Measurements from ENCODE around the gene POLR1A. TPM values are rescaled to one million over a fixed set of nuclear protein-coding genes. Genes with fewer than 3 reads are reported as not detected.

POLR1A gene
- total and polyA plus RNA-seq, 7 experiments from 2014 or later = 2.9 to 44.4 (median 19.0) TPM

DNA sequence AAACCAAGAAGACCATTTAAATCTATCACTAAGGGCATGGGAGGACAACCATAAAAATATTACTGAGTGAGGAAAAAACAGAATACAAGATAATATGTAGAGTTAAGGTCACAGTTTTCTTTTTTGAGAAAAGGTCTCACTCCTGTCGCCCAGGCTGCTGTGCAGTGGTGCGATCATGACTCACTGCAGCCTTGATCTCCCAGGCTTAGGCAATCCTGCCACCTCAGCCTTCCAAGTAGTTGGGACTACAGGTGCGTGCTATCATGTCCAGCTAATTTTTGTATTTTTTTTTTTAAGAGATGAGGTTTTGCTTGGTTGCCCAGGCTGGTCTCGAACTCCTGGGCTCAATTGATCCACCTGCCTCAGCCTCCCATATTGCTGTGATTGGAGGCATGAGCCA lies 24.0 kb downstream of the POLR1A start:
- no peak overlapping the region for H3K4me3 Mint-ChIP-seq
- no peaks in the 10 kb centered on the region for H3K9me3 Mint-ChIP-seq
- peaks cover 0 to 43% (median 30%) of the 10 kb centered on the region in 7 donors for H3K4me1 Mint-ChIP-seq
- ATAC-seq = no peak
- H3K4me3 ChIP-seq (ENCODE audit: low read length) = no peak overlapping the region
- DNase-seq = no peak
- peaks cover 0 to 48% (median 0%) of the 10 kb centered on the region in 3 experiments for H3K36me3 ChIP-seq (ENCODE audit: control insufficient read depth in 2 of 3, insufficient read depth in 3 of 3, low read length in 3 of 3)
- no peak overlapping the region for H3K27ac ChIP-seq (ENCODE audit: low read depth, low read length)
- peaks cover 10 to 22% of the 10 kb centered on the region in 2 donors for H3K4me1 ChIP-seq (ENCODE audit: control insufficient read depth in 2 of 2, insufficient read depth in 2 of 2, low read length in 2 of 2)
- H3K36me3 Mint-ChIP-seq = peaks cover 0 to 21% (median 9%) of the 10 kb centered on the region in 5 donors
- ChIA-PET CTCF (interaction anchor here (0.7 to 8.0 kb wide), 3 partner anchors 60 to 254 kb away, joined by 3 to 219 read pairs (median 7); no protein-coding TSS in a partner anchor), POLR2A (no interaction called here)
- intact Hi-C loops (cut with micrococcal nuclease) = loop anchor here in 1 of 2 donors (2.0 kb wide), 1 partner anchor 353 kb away; no protein-coding TSS in a partner anchor
- no peaks in the 10 kb centered on the region for H3K27me3 ChIP-seq (ENCODE audit: control insufficient read depth in 2 of 2, insufficient read depth in 2 of 2, low read length in 2 of 2)
- H3K27ac Mint-ChIP-seq = no peak overlapping the region
- no peaks in the 10 kb centered on the region for H3K27me3 Mint-ChIP-seq
- H3K9me3 ChIP-seq (ENCODE audit: control insufficient read depth in 2 of 3, low read length in 3 of 3) = no peaks in the 10 kb centered on the region

DNA sequence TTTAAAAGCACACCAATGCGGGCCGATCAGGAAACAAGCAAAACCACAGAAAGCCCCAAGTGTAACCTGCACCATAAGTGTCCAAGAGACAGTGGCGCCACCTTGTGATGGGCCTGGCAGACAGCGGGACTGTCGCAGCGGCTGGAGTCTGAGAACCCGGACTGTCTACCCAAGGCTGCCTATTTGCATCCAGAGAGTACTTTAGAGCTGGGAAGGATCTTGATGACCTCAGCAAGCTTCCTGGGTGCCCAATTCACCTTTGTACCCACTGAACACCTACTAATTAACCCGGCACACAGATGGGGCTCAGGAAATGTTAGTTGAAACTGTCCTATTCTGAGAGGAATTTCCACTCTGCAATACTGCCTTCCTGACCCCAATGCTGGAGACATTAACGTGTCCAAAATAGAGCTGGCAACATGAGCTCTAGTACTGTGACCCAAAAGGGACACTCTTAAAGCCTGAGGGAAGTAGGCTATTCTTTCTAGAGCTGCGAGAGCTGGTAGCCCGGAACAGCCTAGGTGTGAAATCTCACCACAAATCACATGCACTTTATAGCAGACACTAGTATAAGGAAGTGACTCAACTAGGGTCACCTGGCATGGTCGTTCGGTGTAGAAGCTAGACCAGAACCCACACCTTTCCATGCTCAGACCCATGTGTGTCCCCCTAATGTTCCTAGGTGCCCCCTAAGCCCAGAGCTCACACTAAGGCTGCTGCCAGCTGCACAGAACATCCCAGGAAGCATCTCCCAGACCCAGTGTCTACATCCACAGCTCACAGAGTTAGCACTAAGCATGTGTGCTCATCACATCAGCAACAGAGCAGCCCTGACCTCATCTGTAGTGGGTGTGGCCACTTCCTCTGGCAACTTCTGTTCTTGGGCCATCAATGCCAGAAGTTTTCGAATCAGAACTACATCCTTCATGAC lies 25.4 kb downstream of the POLR1A start:
- ATAC-seq = peak; percentile 85
- H3K4me3 ChIP-seq (ENCODE audit: low read length) = no peak overlapping the region
- no peaks in the 10 kb centered on the region for H3K27me3 ChIP-seq (ENCODE audit: control insufficient read depth in 2 of 2, insufficient read depth in 2 of 2, low read length in 2 of 2)
- H3K9me3 Mint-ChIP-seq = no peaks in the 10 kb centered on the region
- POLR2A ChIA-PET = interaction anchor here (0.6 to 1.3 kb wide), 5 partner anchors 13 to 253 kb away, joined by 3 to 5 read pairs (median 3); no protein-coding TSS in a partner anchor
- peaks cover 0 to 46% (median 30%) of the 10 kb centered on the region in 7 donors for H3K4me1 Mint-ChIP-seq
- peaks cover 0 to 47% (median 0%) of the 10 kb centered on the region in 3 experiments for H3K36me3 ChIP-seq (ENCODE audit: control insufficient read depth in 2 of 3, insufficient read depth in 3 of 3, low read length in 3 of 3)
- intact Hi-C loops (cut with micrococcal nuclease) = loop anchor here (1.0 to 5.0 kb wide), 9 partner anchors 42 to 351 kb away; partner anchors contain the start of genes ATOH8 (in 1 of the 2) and ST3GAL5 (in 1 of the 2)
- peak; percentile 65 to 83 (median 78) for DNase-seq
- H3K9me3 ChIP-seq (ENCODE audit: control insufficient read depth in 2 of 3, low read length in 3 of 3) = no peaks in the 10 kb centered on the region
- H3K27ac ChIP-seq (ENCODE audit: low read depth, low read length) = no peak overlapping the region
- CTCF ChIA-PET = interaction anchor here (0.7 to 8.0 kb wide), 20 partner anchors 8 to 351 kb away, joined by 3 to 219 read pairs (median 4); partner anchors contain the start of gene ST3GAL5
- no peaks in the 10 kb centered on the region for H3K27me3 Mint-ChIP-seq
- peaks cover 10 to 22% of the 10 kb centered on the region in 2 donors for H3K4me1 ChIP-seq (ENCODE audit: control insufficient read depth in 2 of 2, insufficient read depth in 2 of 2, low read length in 2 of 2)
- H3K4me3 Mint-ChIP-seq = peak overlapping the region in 3 of 10 donors; percentile 36 to 40 (median 37)
- peak overlapping the region in 5 of 9 donors; percentile 19 to 75 (median 53) for H3K27ac Mint-ChIP-seq
- H3K36me3 Mint-ChIP-seq = peaks cover 0 to 25% (median 13%) of the 10 kb centered on the region in 5 donors

DNA sequence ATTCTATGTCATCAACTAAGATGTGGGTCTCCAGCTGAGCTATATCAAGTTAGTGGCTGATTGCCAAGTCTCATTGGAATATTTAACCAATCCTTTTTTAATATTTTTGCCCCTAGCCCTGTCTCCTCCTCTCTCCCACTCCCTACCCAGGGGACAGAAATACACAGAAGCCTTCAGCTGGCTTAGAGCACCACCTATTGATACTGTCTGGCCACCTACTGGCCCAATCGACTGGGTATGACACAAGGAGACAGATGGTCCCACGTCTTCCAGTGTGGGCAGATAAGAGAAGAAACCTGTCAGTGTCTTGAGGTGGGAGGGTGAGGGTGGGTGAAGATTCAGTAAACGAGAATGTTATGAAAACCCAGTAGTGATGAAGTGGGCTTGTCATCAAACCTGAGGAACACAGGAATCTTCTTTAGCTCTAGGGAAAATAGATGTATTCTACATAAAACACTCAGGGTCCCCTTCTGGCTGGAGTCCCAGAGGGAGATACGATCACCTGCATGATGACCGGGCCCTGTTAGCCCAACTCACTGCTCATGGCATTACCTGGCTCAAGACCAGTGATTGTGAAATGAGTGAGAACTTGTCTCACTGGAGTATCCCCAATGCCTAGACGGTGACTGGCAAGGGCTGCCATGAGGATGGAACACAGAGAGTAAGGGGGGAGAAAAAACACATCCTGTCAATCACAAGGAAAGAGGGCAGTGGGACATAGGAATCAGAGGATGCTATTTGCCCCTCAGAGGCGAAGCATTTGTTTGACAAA lies 26.7 kb downstream of the POLR1A start:
- no peaks in the 10 kb centered on the region for H3K27me3 Mint-ChIP-seq
- peak overlapping the region in 4 of 10 donors; percentile 15 to 43 (median 27) for H3K4me3 Mint-ChIP-seq
- Histone ChIP-seq H3K4me1 (ENCODE audit: control insufficient read depth in 2 of 2, insufficient read depth in 2 of 2, low read length in 2 of 2) (peaks cover 10 to 22% of the 10 kb centered on the region in 2 donors), H3K36me3 (ENCODE audit: control insufficient read depth in 2 of 3, insufficient read depth in 3 of 3, low read length in 3 of 3) (peaks cover 0 to 56% (median 0%) of the 10 kb centered on the region in 3 experiments), H3K9me3 (ENCODE audit: control insufficient read depth in 2 of 3, low read length in 3 of 3) (no peaks in the 10 kb centered on the region), H3K27ac (ENCODE audit: low read depth, low read length) (no peak overlapping the region), H3K4me3 (ENCODE audit: low read length) (no peak overlapping the region), H3K27me3 (ENCODE audit: control insufficient read depth in 2 of 2, insufficient read depth in 2 of 2, low read length in 2 of 2) (no peaks in the 10 kb centered on the region)
- DNase-seq = peak in 7 of 9 donors; percentile 15 to 57 (median 44)
- peaks cover 0 to 46% (median 30%) of the 10 kb centered on the region in 7 donors for H3K4me1 Mint-ChIP-seq
- peaks cover 0 to 29% (median 17%) of the 10 kb centered on the region in 5 donors for H3K36me3 Mint-ChIP-seq
- ChIA-PET POLR2A (interaction anchor here (0.9 to 1.9 kb wide), 6 partner anchors 12 to 252 kb away, joined by 3 to 9 read pairs (median 4); no protein-coding TSS in a partner anchor), CTCF (interaction anchor here (0.7 to 8.0 kb wide), 18 partner anchors 9 to 371 kb away, joined by 3 to 219 read pairs (median 6); partner anchors contain the start of gene ST3GAL5)
- intact Hi-C loops (cut with micrococcal nuclease) = loop anchor here in 1 of 2 donors (1.0 to 5.0 kb wide), 3 partner anchors 191 to 327 kb away; partner anchors contain the start of genes ATOH8 and ST3GAL5
- H3K27ac Mint-ChIP-seq = peak overlapping the region; percentile 10 to 79 (median 34)
- H3K9me3 Mint-ChIP-seq = no peaks in the 10 kb centered on the region
- ATAC-seq = peak; percentile 35

DNA sequence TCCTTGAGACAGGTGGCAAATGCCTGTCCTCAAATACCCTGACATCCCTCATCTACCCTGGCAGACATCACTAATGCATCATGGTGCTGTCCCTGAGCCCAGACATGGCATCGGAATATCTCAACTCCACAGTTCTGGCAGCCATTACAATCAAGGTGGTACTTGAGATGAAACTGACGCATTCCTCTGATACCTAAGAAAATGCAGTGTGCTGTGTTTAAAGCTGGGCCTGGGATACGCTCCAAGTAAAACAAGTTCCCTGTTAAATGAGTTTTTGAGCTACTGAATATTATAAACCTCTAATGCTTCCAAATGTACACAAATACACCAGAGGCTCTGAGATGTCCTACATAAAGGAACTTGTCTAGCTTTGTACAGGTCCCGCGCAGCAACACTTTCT lies 29.8 kb downstream of the POLR1A start:
- Mint-ChIP-seq H3K4me1 (peaks cover 0 to 53% (median 29%) of the 10 kb centered on the region in 7 donors), H3K9me3 (peaks cover 0 to 4% (median 0%) of the 10 kb centered on the region in 11 donors), H3K27me3 (no peaks in the 10 kb centered on the region), H3K36me3 (peaks cover 6 to 42% (median 28%) of the 10 kb centered on the region in 5 donors), H3K4me3 (no peak overlapping the region), H3K27ac (peak overlapping the region in 2 of 9 donors; percentile 34 to 76)
- Histone ChIP-seq H3K36me3 (ENCODE audit: control insufficient read depth in 2 of 3, insufficient read depth in 3 of 3, low read length in 3 of 3) (peaks cover 0 to 70% (median 0%) of the 10 kb centered on the region in 3 experiments), H3K27ac (ENCODE audit: low read depth, low read length) (no peak overlapping the region), H3K4me3 (ENCODE audit: low read length) (no peak overlapping the region), H3K4me1 (ENCODE audit: control insufficient read depth in 2 of 2, insufficient read depth in 2 of 2, low read length in 2 of 2) (peaks cover 10 to 20% of the 10 kb centered on the region in 2 donors), H3K27me3 (ENCODE audit: control insufficient read depth in 2 of 2, insufficient read depth in 2 of 2, low read length in 2 of 2) (no peaks in the 10 kb centered on the region), H3K9me3 (ENCODE audit: control insufficient read depth in 2 of 3, low read length in 3 of 3) (no peaks in the 10 kb centered on the region)
- ChIA-PET POLR2A (no interaction called here), CTCF (interaction anchor here (8.0 kb wide), 1 partner anchor 248 kb away, joined by 219 read pairs; no protein-coding TSS in a partner anchor)
- DNase-seq = no peak
- no peak for ATAC-seq
- intact Hi-C loops (cut with micrococcal nuclease) = loop anchor here in 1 of 2 donors (5.0 kb wide), 1 partner anchor 324 kb away; the partner anchor contains the start of gene ATOH8

DNA sequence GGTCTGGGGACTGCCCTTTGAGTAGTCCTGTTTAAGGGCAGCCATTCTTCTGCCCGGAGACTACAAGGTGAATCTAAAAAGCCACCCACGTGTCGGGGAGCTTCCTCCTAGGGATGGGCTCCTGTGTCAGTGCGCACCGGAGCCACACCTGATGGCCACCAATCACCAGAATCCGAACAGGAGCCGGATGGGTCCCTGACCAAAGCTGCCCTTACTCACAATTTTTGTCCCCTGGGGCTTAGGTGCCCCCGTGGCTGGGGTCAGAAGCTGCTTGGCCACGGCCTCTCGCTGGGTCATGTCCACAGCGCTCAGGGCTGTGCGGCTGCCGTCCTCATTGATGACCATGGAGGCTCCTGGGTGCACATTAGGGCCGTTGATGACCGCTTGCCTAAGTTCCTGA lies 30.9 kb downstream of the POLR1A start:
- POLR2A ChIA-PET = no interaction called here
- Mint-ChIP-seq H3K4me3 (no peak overlapping the region), H3K4me1 (peaks cover 0 to 42% (median 18%) of the 10 kb centered on the region in 7 donors), H3K9me3 (peaks cover 0 to 6% (median 0%) of the 10 kb centered on the region in 11 donors), H3K27me3 (no peaks in the 10 kb centered on the region), H3K36me3 (peaks cover 13 to 46% (median 34%) of the 10 kb centered on the region in 5 donors), H3K27ac (no peak overlapping the region)
- no peak overlapping the region for H3K27ac ChIP-seq (ENCODE audit: low read depth, low read length)
- intact Hi-C loops (cut with micrococcal nuclease) = loop anchor here in 1 of 2 donors (5.0 kb wide), 1 partner anchor 323 kb away; the partner anchor contains the start of gene ATOH8
- ATAC-seq (no peak), DNase-seq (no peak)
- H3K9me3 ChIP-seq (ENCODE audit: control insufficient read depth in 2 of 3, low read length in 3 of 3) = no peaks in the 10 kb centered on the region
- no peak overlapping the region for H3K4me3 ChIP-seq (ENCODE audit: low read length)
- peaks cover under 1 to 71% (median 1%) of the 10 kb centered on the region in 3 experiments for H3K36me3 ChIP-seq (ENCODE audit: control insufficient read depth in 2 of 3, insufficient read depth in 3 of 3, low read length in 3 of 3)
- H3K27me3 ChIP-seq (ENCODE audit: control insufficient read depth in 2 of 2, insufficient read depth in 2 of 2, low read length in 2 of 2) = no peaks in the 10 kb centered on the region
- peaks cover 5 to 10% of the 10 kb centered on the region in 2 donors for H3K4me1 ChIP-seq (ENCODE audit: control insufficient read depth in 2 of 2, insufficient read depth in 2 of 2, low read length in 2 of 2)
- CTCF ChIA-PET = interaction anchor here (1.0 kb wide), 1 partner anchor 247 kb away, joined by 3 read pairs; no protein-coding TSS in a partner anchor
